ENCODE data around the gene ERC2.

DNA sequence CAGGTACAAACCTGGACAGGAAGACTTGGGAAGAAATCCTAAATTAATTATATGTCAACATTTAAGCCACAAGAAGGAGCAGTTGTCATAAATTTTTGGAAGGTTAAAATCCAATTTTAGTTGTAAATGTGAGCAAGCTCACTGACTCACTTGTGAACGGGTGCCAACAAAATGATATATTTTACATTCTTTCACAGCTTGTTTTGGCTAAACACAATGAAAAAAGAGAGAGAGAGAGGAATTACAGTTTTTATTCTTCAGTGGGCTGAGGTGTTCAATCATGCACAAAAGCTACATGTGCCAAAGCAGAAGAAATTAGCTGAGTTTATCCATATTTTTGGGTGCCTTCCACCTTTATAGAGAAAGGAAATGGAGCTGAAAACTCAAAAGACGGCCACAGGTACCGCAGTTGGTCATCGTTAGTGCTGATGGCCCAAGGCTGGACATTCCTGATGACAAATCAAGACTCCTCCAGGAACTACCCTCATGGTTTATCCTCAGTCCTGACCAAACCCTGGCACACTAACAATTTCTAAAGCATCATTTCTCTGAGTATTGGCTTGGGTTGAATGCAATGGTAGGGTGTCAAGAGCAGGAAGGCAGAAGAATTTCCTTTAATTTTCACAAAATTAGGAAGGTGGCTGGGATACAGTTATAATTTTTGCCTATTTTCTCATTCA lies 943.6 kb downstream of the ERC2 start:
- TF ChIP-seq RFX5 (IDR thresholded peaks at IDR 0.05) (no peak), POLR2A (IDR thresholded peaks at IDR 0.05; ENCODE audit: low read length) (no peak), POLR2AphosphoS2 (conservative IDR thresholded peaks at IDR 0.05; ENCODE audit: low read length) (no peak), HOXB13 (CRISPR knock-in tag; IDR thresholded peaks at IDR 0.05; ENCODE audit: low read depth) (no peak), NR3C1 (IDR thresholded peaks at IDR 0.05) (no peak), SREBF2 (IDR thresholded peaks at IDR 0.05) (no peak), KDM1A (IDR thresholded peaks at IDR 0.05; ENCODE audit: low read depth) (no peak), HMGXB4 (CRISPR knock-in tag; IDR thresholded peaks at IDR 0.05; ENCODE audit: borderline replicate concordance) (no peak)
- TF ChIP-seq, protein P1, sequence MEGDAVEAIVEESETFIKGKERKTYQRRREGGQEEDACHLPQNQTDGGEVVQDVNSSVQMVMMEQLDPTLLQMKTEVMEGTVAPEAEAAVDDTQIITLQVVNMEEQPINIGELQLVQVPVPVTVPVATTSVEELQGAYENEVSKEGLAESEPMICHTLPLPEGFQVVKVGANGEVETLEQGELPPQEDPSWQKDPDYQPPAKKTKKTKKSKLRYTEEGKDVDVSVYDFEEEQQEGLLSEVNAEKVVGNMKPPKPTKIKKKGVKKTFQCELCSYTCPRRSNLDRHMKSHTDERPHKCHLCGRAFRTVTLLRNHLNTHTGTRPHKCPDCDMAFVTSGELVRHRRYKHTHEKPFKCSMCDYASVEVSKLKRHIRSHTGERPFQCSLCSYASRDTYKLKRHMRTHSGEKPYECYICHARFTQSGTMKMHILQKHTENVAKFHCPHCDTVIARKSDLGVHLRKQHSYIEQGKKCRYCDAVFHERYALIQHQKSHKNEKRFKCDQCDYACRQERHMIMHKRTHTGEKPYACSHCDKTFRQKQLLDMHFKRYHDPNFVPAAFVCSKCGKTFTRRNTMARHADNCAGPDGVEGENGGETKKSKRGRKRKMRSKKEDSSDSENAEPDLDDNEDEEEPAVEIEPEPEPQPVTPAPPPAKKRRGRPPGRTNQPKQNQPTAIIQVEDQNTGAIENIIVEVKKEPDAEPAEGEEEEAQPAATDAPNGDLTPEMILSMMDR (IDR thresholded peaks at IDR 0.05): no peak
